GM21825 (cell line): ENCODE measurements around the gene GOLGA8T.
A peak's percentile ranks its signal among the peaks of the same experiment; 100 is the strongest.
"Not testable (repeated sequence)": the region's sequence is repeated elsewhere in the genome, so short reads cannot be mapped to it uniquely, and the experiment has no call there.

Experiments
- ATAC-seq: cut with Tn5 transposase; IDR thresholded peaks from one replicate; pipeline ENCODE4 v1.9.1; 2021; ENCODE audit warnings: mild to moderate bottlenecking, moderate library complexity; ENCODE audit not compliant: unreplicated experiment

GOLGA8T gene

GRCh38 chr15:30134751-30135150, at the start of gene GOLGA8T:
GOLGA8T (plus strand) TSS chr15:30135051; CDS start chr15:30135149, 98 bp downstream.
- not testable (repeated sequence) for ATAC-seq

DNA sequence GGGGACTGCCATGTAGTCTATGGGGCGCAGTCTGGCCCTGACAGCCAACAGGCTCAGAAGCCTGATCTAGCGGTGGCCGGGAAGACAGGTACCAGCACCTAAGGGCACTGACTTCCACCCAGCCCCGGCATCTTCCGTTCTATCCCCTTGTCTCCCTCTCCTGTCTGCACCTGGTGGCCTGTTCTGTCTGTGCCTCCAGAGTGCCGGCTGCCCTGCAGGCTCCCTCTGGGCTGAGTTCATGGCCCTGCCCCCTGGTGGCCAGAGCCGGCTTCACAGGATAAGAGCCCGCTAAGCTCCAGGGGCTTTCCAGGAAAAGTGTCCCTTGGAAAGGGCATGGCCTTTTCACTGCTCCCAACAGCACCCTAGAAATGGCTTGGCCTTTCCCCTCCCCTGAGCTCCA, 37.0 kb upstream of the GOLGA8T start:
- not testable (repeated sequence) for ATAC-seq

GRCh38 chr15:30102890-30103289, 32.0 kb upstream of the GOLGA8T start:
- ATAC-seq = not testable (repeated sequence)

DNA sequence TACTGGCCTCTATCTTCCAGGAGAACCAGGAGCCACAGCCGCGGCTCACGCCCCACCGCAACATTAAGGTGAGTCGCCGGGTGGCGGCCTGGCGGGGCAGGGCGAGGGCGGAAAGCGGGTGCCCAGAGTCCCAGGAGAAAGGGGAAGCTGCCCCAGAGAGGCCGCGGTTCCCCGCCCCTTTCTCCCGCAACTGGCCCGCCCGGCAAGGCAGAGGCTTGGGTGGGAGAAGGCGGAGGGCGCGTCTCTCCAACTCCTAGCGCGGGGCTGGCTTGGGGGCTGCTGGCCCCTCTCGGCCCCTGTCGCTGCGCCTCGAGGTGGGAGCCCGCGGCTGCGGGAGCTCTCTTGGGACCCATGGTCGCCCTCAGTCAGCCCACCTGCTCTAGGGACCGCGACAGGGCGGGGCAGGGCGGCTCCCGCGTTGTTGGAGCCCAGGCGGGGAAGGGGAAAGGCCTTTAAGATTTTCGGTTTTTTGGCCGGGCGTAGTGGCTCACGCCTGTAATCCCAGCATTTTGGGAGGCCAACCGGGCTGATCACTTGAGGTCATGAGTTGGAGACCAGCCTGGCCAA, 30.8 kb upstream of the GOLGA8T start:
- ATAC-seq = not testable (repeated sequence)

DNA sequence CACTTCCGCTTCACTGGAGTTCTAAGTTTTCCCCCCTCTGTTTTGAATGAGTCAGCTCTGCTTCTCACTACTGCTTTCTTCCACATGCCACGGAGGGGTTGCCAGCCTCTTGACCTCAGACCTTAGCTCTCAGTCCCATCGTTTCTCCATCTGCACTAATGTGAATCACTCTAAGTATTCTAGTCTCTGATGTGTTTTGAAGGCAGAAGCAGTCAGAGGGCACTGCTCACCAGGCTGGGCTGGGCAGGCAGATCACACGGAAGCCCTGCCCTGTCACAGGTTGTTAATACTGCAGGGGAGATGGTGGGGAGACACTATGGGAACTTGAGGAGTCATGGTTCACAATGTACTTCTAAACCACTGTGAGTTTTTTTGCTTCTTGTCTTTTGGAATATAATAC, 24.3 kb upstream of the GOLGA8T start:
- not testable (repeated sequence) for ATAC-seq

- ATAC-seq = not testable (repeated sequence)
Observed at GRCh38 chr15:30130066-30130465, 4.8 kb upstream of the GOLGA8T start.

- ATAC-seq = not testable (repeated sequence)
Observed at GRCh38 chr15:30143246-30143645, 8.4 kb downstream of the GOLGA8T start.

DNA sequence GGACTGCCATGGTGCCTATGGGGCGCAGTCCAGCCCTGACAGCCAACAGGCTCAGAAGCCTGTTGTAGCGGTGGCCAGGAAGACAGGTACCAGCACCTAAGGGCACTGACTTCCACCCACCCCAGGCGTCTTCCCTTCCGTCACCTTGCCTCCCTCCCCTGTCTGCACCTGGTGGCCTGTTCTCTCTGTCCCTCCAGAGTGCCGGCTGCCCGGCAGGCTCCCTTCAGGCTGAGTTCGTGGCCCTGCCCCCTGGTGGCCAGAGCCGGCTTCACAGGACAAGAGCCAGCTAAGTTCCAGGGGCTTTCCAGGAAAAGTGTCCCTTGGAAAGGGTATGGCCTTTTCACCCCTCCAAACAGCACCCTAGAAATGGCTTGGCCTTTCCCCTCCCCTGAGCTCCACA, 15.0 kb downstream of the GOLGA8T start:
- not testable (repeated sequence) for ATAC-seq

- ATAC-seq = not testable (repeated sequence)
Observed at GRCh38 chr15:30162479-30163357, 27.9 kb downstream of the GOLGA8T start.

GRCh38 chr15:30163759-30164158, 28.9 kb downstream of the GOLGA8T start:
- ATAC-seq = not testable (repeated sequence)

GRCh38 chr15:30164257-30164656, 29.4 kb downstream of the GOLGA8T start:
- ATAC-seq = not testable (repeated sequence)

DNA sequence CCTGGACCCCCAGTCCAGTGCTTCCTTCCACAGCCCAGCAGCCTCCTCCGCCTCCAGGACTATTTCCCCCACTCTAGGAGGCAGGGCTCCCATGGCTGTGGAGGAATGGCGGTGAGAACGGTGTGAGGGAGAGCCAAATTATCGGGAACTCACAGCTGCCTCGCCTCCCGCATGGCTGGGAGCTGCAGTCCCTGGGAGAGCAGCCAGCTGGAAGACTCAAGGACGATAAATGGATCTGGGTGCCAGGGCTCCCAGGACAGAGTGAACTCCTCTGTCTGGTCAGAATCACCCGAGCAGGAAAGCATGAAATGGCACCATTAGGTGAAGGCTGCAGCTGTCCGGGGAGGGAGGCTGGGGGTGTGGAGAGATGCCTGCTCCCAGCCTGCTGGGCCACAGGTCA, 32.6 kb downstream of the GOLGA8T start:
- not testable (repeated sequence) for ATAC-seq

DNA sequence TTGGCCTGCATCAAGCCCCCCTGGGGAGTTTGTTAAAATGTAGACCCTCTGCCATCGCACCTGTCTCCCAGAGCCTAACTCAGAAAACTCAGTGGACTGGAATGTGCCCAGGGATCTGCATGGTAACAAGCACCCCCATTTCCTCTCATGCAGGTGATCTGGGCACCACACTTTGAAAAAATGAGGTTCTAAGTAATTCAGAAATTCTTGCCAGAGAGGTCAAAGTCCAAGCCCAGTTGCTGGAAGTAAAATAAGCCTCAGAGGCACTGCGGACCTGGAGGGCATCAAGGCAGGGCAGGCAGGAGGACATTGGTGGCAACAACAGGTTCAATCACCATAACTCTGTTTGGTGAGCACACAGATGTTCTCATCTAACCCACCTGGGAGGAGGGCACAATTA, 33.0 kb downstream of the GOLGA8T start:
- not testable (repeated sequence) for ATAC-seq

GRCh38 chr15:30171452-30171851, 36.6 kb downstream of the GOLGA8T start:
- not testable (repeated sequence) for ATAC-seq

- ATAC-seq = peak; percentile 66
Observed at GRCh38 chr15:30173041-30173608, 38.3 kb downstream of the GOLGA8T start.

DNA sequence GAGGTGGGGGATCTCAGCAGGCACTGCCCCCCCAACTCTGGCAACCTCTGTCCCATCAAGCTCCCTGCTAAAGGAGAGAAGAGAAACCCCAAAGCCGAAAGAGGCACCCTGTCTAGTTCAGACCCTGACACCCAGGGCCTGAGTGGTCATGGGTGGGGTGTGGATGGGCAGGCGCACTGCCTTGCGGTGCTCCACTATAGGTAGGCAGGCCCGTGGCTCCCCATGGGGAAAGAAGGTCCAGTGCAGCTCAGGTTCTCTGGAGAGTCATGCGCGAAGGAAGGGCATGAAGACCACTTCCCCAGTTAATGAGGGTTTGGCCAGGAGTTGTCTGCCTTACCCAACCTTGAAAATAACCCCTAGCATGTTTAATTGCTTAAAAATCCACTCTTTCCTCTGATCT, 40.4 kb downstream of the GOLGA8T start:
- not testable (repeated sequence) for ATAC-seq

GRCh38 chr15:30176613-30177012, 41.8 kb downstream of the GOLGA8T start:
- not testable (repeated sequence) for ATAC-seq

- ATAC-seq = not testable (repeated sequence)
Observed at GRCh38 chr15:30179814-30180213, 45.0 kb downstream of the GOLGA8T start.

GRCh38 chr15:30185495-30185894, 50.6 kb downstream of the GOLGA8T start:
- ATAC-seq = not testable (repeated sequence)

- not testable (repeated sequence) for ATAC-seq
Observed at GRCh38 chr15:30187429-30187828, 52.6 kb downstream of the GOLGA8T start.

DNA sequence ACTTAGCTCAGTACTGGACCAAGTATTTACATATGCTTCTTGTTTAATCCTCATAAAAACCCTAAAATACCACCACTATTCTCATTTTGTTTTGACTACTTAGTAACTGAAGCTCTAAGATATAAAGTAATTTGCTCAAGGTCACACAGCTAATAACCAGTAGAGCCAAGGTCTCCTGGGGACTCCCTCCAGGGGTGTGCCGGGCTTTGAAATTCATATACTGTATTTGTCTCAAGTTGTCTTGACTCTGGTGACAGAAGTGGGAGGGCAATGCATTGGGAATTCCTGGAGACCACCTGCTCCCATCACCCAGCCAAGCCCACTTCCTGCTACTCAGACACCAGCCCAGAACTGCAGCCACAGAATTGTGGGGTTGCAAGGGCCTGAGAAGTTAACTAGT, 54.9 kb downstream of the GOLGA8T start:
- ATAC-seq = not testable (repeated sequence)

DNA sequence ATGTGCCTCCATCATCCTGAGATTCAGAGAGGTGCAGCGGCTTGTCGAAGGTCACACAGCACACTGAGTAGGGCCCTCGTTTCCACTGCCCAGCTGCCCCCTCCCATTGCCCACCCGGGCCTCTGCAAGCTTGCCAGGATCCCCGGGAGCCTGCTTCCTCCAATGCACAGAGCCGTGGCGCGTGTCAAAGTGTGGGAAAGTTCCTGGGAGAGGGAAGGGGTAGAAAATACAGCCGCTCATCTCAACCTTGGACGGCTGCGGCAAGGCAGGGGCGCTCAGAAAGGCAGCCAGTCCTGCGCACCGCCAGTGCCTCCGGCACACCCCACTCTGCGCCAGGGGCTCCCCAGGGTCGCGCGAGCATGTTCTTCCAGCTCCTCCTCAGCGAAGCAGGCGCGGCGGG, 56.3 kb downstream of the GOLGA8T start:
- not testable (repeated sequence) for ATAC-seq
